H7 (cell line): ENCODE data around the gene GPATCH11. TPM values are rescaled to one million over a fixed set of nuclear protein-coding genes. Genes with fewer than 3 reads are reported as not detected.

Source experiments
- DNase-seq: peaks from one replicate; pipeline ENCODE4 v3.0.0; 2012
- H3K27me3 ChIP-seq: 2 replicates; pipeline ENCODE4 v1.6.0; 2011; ENCODE audit warnings: mild to moderate bottlenecking, low read length; ENCODE audit not compliant: control insufficient read depth, insufficient read depth
- H3K36me3 ChIP-seq: replicated peaks from 2 replicates; pipeline ENCODE4 v1.5.1; 2011; ENCODE audit warnings: low read length; ENCODE audit not compliant: control insufficient read depth, insufficient read depth
- H3K4me3 ChIP-seq: 2 replicates; pipeline ENCODE4 v1.5.1; 2011; ENCODE audit warnings: low read depth, mild to moderate bottlenecking, control low read depth, low read length, moderate library complexity; ENCODE audit not compliant: insufficient read depth
- total RNA-seq: library from RNA; depleted of rRNA; stranded (reverse); fragments of >200 nt; shearing (Covaris generic); gene quantifications from 2 replicates; pipeline ENCODE4 v1.2.3, GENCODE V29; 2014

GPATCH11 gene
- total RNA-seq, 1 experiment from 2014 or later: 4.8 TPM

- H3K4me3 ChIP-seq: no peak overlapping the region
- H3K27me3 ChIP-seq: no peaks in the 10 kb centered on the region
- no peak for DNase-seq
- no peaks in the 10 kb centered on the region for H3K36me3 ChIP-seq
Observed at GRCh38 chr2:37090019-37090477, 5.7 kb downstream of the GPATCH11 start.

- Histone ChIP-seq H3K36me3 (no peaks in the 10 kb centered on the region), H3K4me3 (no peak overlapping the region), H3K27me3 (no peaks in the 10 kb centered on the region)
- no peak for DNase-seq
Observed at GRCh38 chr2:37091873-37092272, 7.6 kb downstream of the GPATCH11 start.

- DNase-seq: no peak
- Histone ChIP-seq H3K27me3 (no peaks in the 10 kb centered on the region), H3K4me3 (no peak overlapping the region), H3K36me3 (no peaks in the 10 kb centered on the region)
Observed at GRCh38 chr2:37096568-37096967, 12.2 kb downstream of the GPATCH11 start.

- DNase-seq: no peak
- Histone ChIP-seq H3K4me3 (no peak overlapping the region), H3K36me3 (no peaks in the 10 kb centered on the region; the same call in 1 of the 2 replicates), H3K27me3 (no peaks in the 10 kb centered on the region)
Observed at GRCh38 chr2:37098416-37099118, 14.2 kb downstream of the GPATCH11 start.

GRCh38 chr2:37100054-37100453 is 15.7 kb downstream of the GPATCH11 start:
- H3K4me3 ChIP-seq: no peak overlapping the region
- no peaks in the 10 kb centered on the region for H3K27me3 ChIP-seq
- DNase-seq: no peak
- H3K36me3 ChIP-seq: no peaks in the 10 kb centered on the region; the same call in 1 of the 2 replicates

- DNase-seq: no peak
- peaks cover 3% of the 10 kb centered on the region for H3K36me3 ChIP-seq
- H3K4me3 ChIP-seq: no peak overlapping the region
- H3K27me3 ChIP-seq: no peaks in the 10 kb centered on the region
Observed at GRCh38 chr2:37102588-37102987, 18.3 kb downstream of the GPATCH11 start.

- DNase-seq: no peak
- H3K36me3 ChIP-seq: peaks cover 5% of the 10 kb centered on the region
- H3K27me3 ChIP-seq: no peaks in the 10 kb centered on the region
Observed at GRCh38 chr2:37104178-37104577, 19.9 kb downstream of the GPATCH11 start.

GRCh38 chr2:37105150-37105549 is 20.8 kb downstream of the GPATCH11 start:
- Histone ChIP-seq H3K4me3 (no peak overlapping the region), H3K36me3 (peaks cover 5% of the 10 kb centered on the region), H3K27me3 (no peaks in the 10 kb centered on the region)
- peak; percentile 53 for DNase-seq

More at GRCh38 chr2:37104178-37104577, 19.9 kb downstream of the GPATCH11 start:
- H3K4me3 ChIP-seq: no peak overlapping the region

- Histone ChIP-seq H3K36me3 (peaks cover 5% of the 10 kb centered on the region), H3K27me3 (no peaks in the 10 kb centered on the region), H3K4me3 (no peak overlapping the region)
- no peak for DNase-seq
Observed at GRCh38 chr2:37109523-37109922, 25.2 kb downstream of the GPATCH11 start.

GRCh38 chr2:37110306-37111212 is 26.2 kb downstream of the GPATCH11 start:
- Histone ChIP-seq H3K4me3 (no peak overlapping the region), H3K36me3 (peaks cover 5% of the 10 kb centered on the region), H3K27me3 (no peaks in the 10 kb centered on the region)
- no peak for DNase-seq

GRCh38 chr2:37111958-37112357 is 27.6 kb downstream of the GPATCH11 start:
- DNase-seq: no peak
- Histone ChIP-seq H3K4me3 (no peak overlapping the region), H3K27me3 (no peaks in the 10 kb centered on the region), H3K36me3 (peaks cover 7% of the 10 kb centered on the region)

- no peaks in the 10 kb centered on the region for H3K27me3 ChIP-seq
- no peak for DNase-seq
- peaks cover 3% of the 10 kb centered on the region for H3K36me3 ChIP-seq
- no peak overlapping the region for H3K4me3 ChIP-seq
Observed at GRCh38 chr2:37117566-37117965, 33.2 kb downstream of the GPATCH11 start.

- H3K4me3 ChIP-seq: no peak overlapping the region
- peaks cover 3% of the 10 kb centered on the region for H3K36me3 ChIP-seq
- DNase-seq: no peak
- H3K27me3 ChIP-seq: no peaks in the 10 kb centered on the region
Observed at GRCh38 chr2:37119157-37119556, 34.8 kb downstream of the GPATCH11 start.

- no peaks in the 10 kb centered on the region for H3K27me3 ChIP-seq
- peaks cover 2% of the 10 kb centered on the region; the same call in 1 of the 2 replicates for H3K36me3 ChIP-seq
- no peak for DNase-seq
- no peak overlapping the region for H3K4me3 ChIP-seq
Observed at GRCh38 chr2:37125416-37125815, 41.1 kb downstream of the GPATCH11 start.

- H3K36me3 ChIP-seq: peaks cover 3% of the 10 kb centered on the region
- no peaks in the 10 kb centered on the region for H3K27me3 ChIP-seq
- H3K4me3 ChIP-seq: no peak overlapping the region
- no peak for DNase-seq
Observed at GRCh38 chr2:37132914-37133313, 48.6 kb downstream of the GPATCH11 start.
